K562 (cell line): ENCODE measurements around the gene LYRM7.

Experiments
- C11orf30 ChIP-seq: fragments of 450-650 bp; IDR thresholded peaks from 2 replicates; pipeline ENCODE4 v1.6.1; 2016; ENCODE audit warnings: low read depth, mild to moderate bottlenecking
- NCOA2 ChIP-seq, 2 experiments: fragments of 450-650 bp; IDR thresholded peaks; 2 replicates each; pipeline ENCODE4 v1.6.1; 2018; ENCODE audit warnings: mild to moderate bottlenecking in 2 of 2, moderate library complexity in 1 of 2; ENCODE audit not compliant: partially characterized antibody in 2 of 2
- RAD21 ChIP-seq, 2 experiments: fragments of 250-450 bp in 1 of 2; fragments of 450-650 bp in 1 of 2; sonication (Bioruptor Pico) in 1 of 2; formaldehyde crosslinking in 1 of 2; IDR thresholded peaks in 1 of 2; conservative IDR thresholded peaks in 1 of 2; 2 replicates each; pipeline versions ENCODE4 v1.4.0 to v1.8.0; 2020 to 2022; ENCODE audit warnings: mild to moderate bottlenecking in 2 of 2, moderate library complexity in 1 of 2
- TF ChIP-seq, protein P1 (sequence below), 3 experiments: IDR thresholded peaks in 2 of 3; conservative IDR thresholded peaks in 1 of 3; 2 replicates each; pipeline ENCODE4 v1.5.1; 2011 to 2012; ENCODE audit warnings: low read length in 3 of 3, mild to moderate bottlenecking in 3 of 3, control low read depth in 2 of 3, improper control_type of control experiment in 1 of 3, inconsistent platforms in 1 of 3, low read depth in 1 of 3, mixed read lengths in 1 of 3, moderate library complexity in 1 of 3; ENCODE audit not compliant: insufficient read depth in 2 of 3

DNA sequence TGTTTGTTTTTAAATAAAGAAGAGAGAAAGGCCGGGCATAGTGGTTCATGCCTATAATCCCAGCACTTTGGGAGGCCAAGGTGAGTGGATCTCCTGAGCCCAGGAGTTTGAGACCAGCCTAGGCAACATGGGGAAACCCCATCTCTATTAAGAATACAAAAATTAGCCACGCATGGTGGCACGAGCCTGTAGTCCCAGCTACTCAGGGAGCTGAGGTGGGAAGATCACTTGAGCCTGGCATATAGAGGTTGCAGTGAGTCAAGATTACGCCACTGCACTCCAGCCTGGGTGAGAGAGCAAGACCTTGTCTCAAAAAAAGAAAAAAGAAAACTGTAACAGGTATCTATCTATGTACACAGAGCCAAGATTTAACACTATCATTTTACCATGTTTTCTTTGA lies 58.9 kb downstream of the LYRM7 start:
- TF ChIP-seq C11orf30 (no peak), NCOA2 (IDR thresholded peaks at IDR 0.05; ENCODE audit: partially characterized antibody in 2 of 2) (no peak), RAD21 (CRISPR knock-in tag; conservative IDR thresholded peaks at IDR 0.05 in 1 of 2, IDR thresholded peaks at IDR 0.05 in 1 of 2) (no peak)
- TF ChIP-seq, protein P1, sequence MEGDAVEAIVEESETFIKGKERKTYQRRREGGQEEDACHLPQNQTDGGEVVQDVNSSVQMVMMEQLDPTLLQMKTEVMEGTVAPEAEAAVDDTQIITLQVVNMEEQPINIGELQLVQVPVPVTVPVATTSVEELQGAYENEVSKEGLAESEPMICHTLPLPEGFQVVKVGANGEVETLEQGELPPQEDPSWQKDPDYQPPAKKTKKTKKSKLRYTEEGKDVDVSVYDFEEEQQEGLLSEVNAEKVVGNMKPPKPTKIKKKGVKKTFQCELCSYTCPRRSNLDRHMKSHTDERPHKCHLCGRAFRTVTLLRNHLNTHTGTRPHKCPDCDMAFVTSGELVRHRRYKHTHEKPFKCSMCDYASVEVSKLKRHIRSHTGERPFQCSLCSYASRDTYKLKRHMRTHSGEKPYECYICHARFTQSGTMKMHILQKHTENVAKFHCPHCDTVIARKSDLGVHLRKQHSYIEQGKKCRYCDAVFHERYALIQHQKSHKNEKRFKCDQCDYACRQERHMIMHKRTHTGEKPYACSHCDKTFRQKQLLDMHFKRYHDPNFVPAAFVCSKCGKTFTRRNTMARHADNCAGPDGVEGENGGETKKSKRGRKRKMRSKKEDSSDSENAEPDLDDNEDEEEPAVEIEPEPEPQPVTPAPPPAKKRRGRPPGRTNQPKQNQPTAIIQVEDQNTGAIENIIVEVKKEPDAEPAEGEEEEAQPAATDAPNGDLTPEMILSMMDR (IDR thresholded peaks at IDR 0.05 in 2 of 3, conservative IDR thresholded peaks at IDR 0.05 in 1 of 3; ENCODE audit: insufficient read depth in 2 of 3, low read depth in 1 of 3, low read length in 3 of 3): no peak
